ENCODE results near the gene CDH3.

The CDH3 gene

GRCh38 chr16:68676113-68676860, 31.2 kb downstream of the CDH3 start:
- no peaks in the 10 kb centered on the region for H3K79me2 ChIP-seq (ENCODE audit: insufficient read depth, low read length)
- H4K20me1 ChIP-seq (ENCODE audit: insufficient read depth, low read length, poor library complexity, severe bottlenecking): no peaks in the 10 kb centered on the region
- no peak overlapping the region for H3K4me3 ChIP-seq (ENCODE audit: low read length, poor library complexity, severe bottlenecking)

GRCh38 chr16:68681038-68681437, 35.9 kb downstream of the CDH3 start:
- no peaks in the 10 kb centered on the region for H3K9me2 ChIP-seq (replicated peaks; ENCODE audit: low read depth, low read length)
- H3K79me2 ChIP-seq (ENCODE audit: insufficient read depth, low read length): no peaks in the 10 kb centered on the region
- H2AFZ ChIP-seq (ENCODE audit: low read length): no peak overlapping the region
- no peaks in the 10 kb centered on the region for H3F3A ChIP-seq (ENCODE audit: low read depth)
- no peak overlapping the region for H3K9ac ChIP-seq (ENCODE audit: low read depth, low read length, poor library complexity, severe bottlenecking)
- no peaks in the 10 kb centered on the region for H4K20me1 ChIP-seq (ENCODE audit: insufficient read depth, low read length, poor library complexity, severe bottlenecking)
- H3K4me3 ChIP-seq (ENCODE audit: low read length, poor library complexity, severe bottlenecking): no peak overlapping the region
- H3K27me3 ChIP-seq (ENCODE audit: insufficient read depth, low read length, poor library complexity, severe bottlenecking): no peaks in the 10 kb centered on the region
- no peaks in the 10 kb centered on the region for H3K4me1 ChIP-seq (ENCODE audit: insufficient read depth, low read length, poor library complexity, severe bottlenecking)
- TF ChIP-seq, protein P1, sequence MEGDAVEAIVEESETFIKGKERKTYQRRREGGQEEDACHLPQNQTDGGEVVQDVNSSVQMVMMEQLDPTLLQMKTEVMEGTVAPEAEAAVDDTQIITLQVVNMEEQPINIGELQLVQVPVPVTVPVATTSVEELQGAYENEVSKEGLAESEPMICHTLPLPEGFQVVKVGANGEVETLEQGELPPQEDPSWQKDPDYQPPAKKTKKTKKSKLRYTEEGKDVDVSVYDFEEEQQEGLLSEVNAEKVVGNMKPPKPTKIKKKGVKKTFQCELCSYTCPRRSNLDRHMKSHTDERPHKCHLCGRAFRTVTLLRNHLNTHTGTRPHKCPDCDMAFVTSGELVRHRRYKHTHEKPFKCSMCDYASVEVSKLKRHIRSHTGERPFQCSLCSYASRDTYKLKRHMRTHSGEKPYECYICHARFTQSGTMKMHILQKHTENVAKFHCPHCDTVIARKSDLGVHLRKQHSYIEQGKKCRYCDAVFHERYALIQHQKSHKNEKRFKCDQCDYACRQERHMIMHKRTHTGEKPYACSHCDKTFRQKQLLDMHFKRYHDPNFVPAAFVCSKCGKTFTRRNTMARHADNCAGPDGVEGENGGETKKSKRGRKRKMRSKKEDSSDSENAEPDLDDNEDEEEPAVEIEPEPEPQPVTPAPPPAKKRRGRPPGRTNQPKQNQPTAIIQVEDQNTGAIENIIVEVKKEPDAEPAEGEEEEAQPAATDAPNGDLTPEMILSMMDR (conservative IDR thresholded peaks at IDR 0.05; ENCODE audit: low read length): no peak
- no peak for TF ChIP-seq EZH2phosphoT487 (IDR thresholded peaks at IDR 0.05; ENCODE audit: borderline replicate concordance)
- no peak overlapping the region for H3K4me2 ChIP-seq (ENCODE audit: low read depth, low read length, poor library complexity, severe bottlenecking)
- no peaks in the 10 kb centered on the region for H3K36me3 ChIP-seq (ENCODE audit: insufficient read depth, low read length)
- H3K9me3 ChIP-seq (ENCODE audit: insufficient read depth, low read depth, low read length): no peaks in the 10 kb centered on the region; the same call in 1 of the 2 replicates

More at GRCh38 chr16:68676113-68676860, 31.2 kb downstream of the CDH3 start:
- H3K4me2 ChIP-seq (ENCODE audit: low read depth, low read length, poor library complexity, severe bottlenecking): no peak overlapping the region
- H3F3A ChIP-seq (ENCODE audit: low read depth): no peaks in the 10 kb centered on the region
- no peaks in the 10 kb centered on the region; the same call in 1 of the 2 replicates for H3K9me3 ChIP-seq (ENCODE audit: insufficient read depth, low read depth, low read length)
- H3K9ac ChIP-seq (ENCODE audit: low read depth, low read length, poor library complexity, severe bottlenecking): no peak overlapping the region
- no peak for TF ChIP-seq EZH2phosphoT487 (IDR thresholded peaks at IDR 0.05; ENCODE audit: borderline replicate concordance)
- TF ChIP-seq, protein P1 (conservative IDR thresholded peaks at IDR 0.05; ENCODE audit: low read length): no peak
- H3K9me2 ChIP-seq (replicated peaks; ENCODE audit: low read depth, low read length): no peaks in the 10 kb centered on the region
- H3K36me3 ChIP-seq (ENCODE audit: insufficient read depth, low read length): no peaks in the 10 kb centered on the region
- no peaks in the 10 kb centered on the region for H3K4me1 ChIP-seq (ENCODE audit: insufficient read depth, low read length, poor library complexity, severe bottlenecking)
- no peaks in the 10 kb centered on the region for H3K27me3 ChIP-seq (ENCODE audit: insufficient read depth, low read length, poor library complexity, severe bottlenecking)
- no peak overlapping the region for H2AFZ ChIP-seq (ENCODE audit: low read length)

- Histone ChIP-seq H3K9me3 (ENCODE audit: insufficient read depth, low read depth, low read length) (no peaks in the 10 kb centered on the region; the same call in 1 of the 2 replicates), H3K27me3 (ENCODE audit: insufficient read depth, low read length, poor library complexity, severe bottlenecking) (no peaks in the 10 kb centered on the region), H3F3A (ENCODE audit: low read depth) (no peaks in the 10 kb centered on the region), H3K9ac (ENCODE audit: low read depth, low read length, poor library complexity, severe bottlenecking) (no peak overlapping the region), H4K20me1 (ENCODE audit: insufficient read depth, low read length, poor library complexity, severe bottlenecking) (no peaks in the 10 kb centered on the region), H3K4me3 (ENCODE audit: low read length, poor library complexity, severe bottlenecking) (no peak overlapping the region), H3K9me2 (replicated peaks; ENCODE audit: low read depth, low read length) (no peaks in the 10 kb centered on the region), H2AFZ (ENCODE audit: low read length) (no peak overlapping the region), H3K4me1 (ENCODE audit: insufficient read depth, low read length, poor library complexity, severe bottlenecking) (no peaks in the 10 kb centered on the region), H3K79me2 (ENCODE audit: insufficient read depth, low read length) (no peaks in the 10 kb centered on the region), H3K4me2 (ENCODE audit: low read depth, low read length, poor library complexity, severe bottlenecking) (no peak overlapping the region), H3K36me3 (ENCODE audit: insufficient read depth, low read length) (no peaks in the 10 kb centered on the region)
- TF ChIP-seq, protein P1 (conservative IDR thresholded peaks at IDR 0.05; ENCODE audit: low read length): no peak
- no peak for TF ChIP-seq EZH2phosphoT487 (IDR thresholded peaks at IDR 0.05; ENCODE audit: borderline replicate concordance)
Observed at GRCh38 chr16:68685685-68686478, 40.8 kb downstream of the CDH3 start.

Data from Loucy (cell line).